GM18520 (cell line): ENCODE data around the gene CPED1.
A peak's percentile ranks its signal among the peaks of the same experiment; 100 is the strongest.

Experiments used
- ATAC-seq: cut with Tn5 transposase; IDR thresholded peaks from one replicate; pipeline ENCODE4 v1.9.1; 2021; ENCODE audit not compliant: unreplicated experiment

The CPED1 gene

GRCh38 chr7:120988591-120989256 is at the start of gene CPED1:
Gene CPED1, plus strand, starts transcription at chr7:120988711. Its CDS starts 911 bp downstream, at chr7:120989622.
- no peak for ATAC-seq

- no peak for ATAC-seq
Measured at GRCh38 chr7:120939345-120939744, 49.2 kb upstream of the CPED1 start.

- peak; percentile 38 for ATAC-seq
Measured at GRCh38 chr7:120941064-120941463, 47.4 kb upstream of the CPED1 start.

GRCh38 chr7:120941856-120942255 is 46.7 kb upstream of the CPED1 start:
- ATAC-seq: no peak

GRCh38 chr7:120942861-120943260 is 45.6 kb upstream of the CPED1 start:
- ATAC-seq: no peak

GRCh38 chr7:120944826-120945562 is 43.5 kb upstream of the CPED1 start:
- ATAC-seq: no peak

- no peak for ATAC-seq
Measured at GRCh38 chr7:120947980-120948379, 40.5 kb upstream of the CPED1 start.

- ATAC-seq: no peak
Measured at GRCh38 chr7:120949393-120949911, 39.1 kb upstream of the CPED1 start.

- no peak for ATAC-seq
Measured at GRCh38 chr7:120949998-120950538, 38.4 kb upstream of the CPED1 start.

GRCh38 chr7:120950539-120951308 is 37.8 kb upstream of the CPED1 start, which contains the start of gene ING3:
Gene ING3, plus strand, starts transcription at chr7:120950777. Its CDS starts 120 bp downstream, at chr7:120950897.
- ATAC-seq: peak; percentile 97

GRCh38 chr7:120951309-120951699 is 37.2 kb upstream of the CPED1 start:
- no peak for ATAC-seq

- ATAC-seq: no peak
Measured at GRCh38 chr7:120951826-120952225, 36.7 kb upstream of the CPED1 start.

- ATAC-seq: peak; percentile 35
Measured at GRCh38 chr7:120955577-120956149, 32.8 kb upstream of the CPED1 start.

- no peak for ATAC-seq
Measured at GRCh38 chr7:120959929-120960484, 28.5 kb upstream of the CPED1 start.

GRCh38 chr7:120960714-120961113 is 27.8 kb upstream of the CPED1 start:
- no peak for ATAC-seq

- no peak for ATAC-seq
Measured at GRCh38 chr7:120961638-120962173, 26.8 kb upstream of the CPED1 start.

GRCh38 chr7:120964088-120964487 is 24.4 kb upstream of the CPED1 start:
- no peak for ATAC-seq

GRCh38 chr7:120966961-120967360 is 21.6 kb upstream of the CPED1 start:
- no peak for ATAC-seq

GRCh38 chr7:120973849-120974248 is 14.7 kb upstream of the CPED1 start:
- ATAC-seq: no peak
